ENCODE results near the gene BPI. TPM values are rescaled to one million over a fixed set of nuclear protein-coding genes. Genes with fewer than 3 reads are reported as not detected.

Gene BPI
- total RNA-seq, 4 donors from 2014 or later: 0.26 TPM; not detected in 3

DNA sequence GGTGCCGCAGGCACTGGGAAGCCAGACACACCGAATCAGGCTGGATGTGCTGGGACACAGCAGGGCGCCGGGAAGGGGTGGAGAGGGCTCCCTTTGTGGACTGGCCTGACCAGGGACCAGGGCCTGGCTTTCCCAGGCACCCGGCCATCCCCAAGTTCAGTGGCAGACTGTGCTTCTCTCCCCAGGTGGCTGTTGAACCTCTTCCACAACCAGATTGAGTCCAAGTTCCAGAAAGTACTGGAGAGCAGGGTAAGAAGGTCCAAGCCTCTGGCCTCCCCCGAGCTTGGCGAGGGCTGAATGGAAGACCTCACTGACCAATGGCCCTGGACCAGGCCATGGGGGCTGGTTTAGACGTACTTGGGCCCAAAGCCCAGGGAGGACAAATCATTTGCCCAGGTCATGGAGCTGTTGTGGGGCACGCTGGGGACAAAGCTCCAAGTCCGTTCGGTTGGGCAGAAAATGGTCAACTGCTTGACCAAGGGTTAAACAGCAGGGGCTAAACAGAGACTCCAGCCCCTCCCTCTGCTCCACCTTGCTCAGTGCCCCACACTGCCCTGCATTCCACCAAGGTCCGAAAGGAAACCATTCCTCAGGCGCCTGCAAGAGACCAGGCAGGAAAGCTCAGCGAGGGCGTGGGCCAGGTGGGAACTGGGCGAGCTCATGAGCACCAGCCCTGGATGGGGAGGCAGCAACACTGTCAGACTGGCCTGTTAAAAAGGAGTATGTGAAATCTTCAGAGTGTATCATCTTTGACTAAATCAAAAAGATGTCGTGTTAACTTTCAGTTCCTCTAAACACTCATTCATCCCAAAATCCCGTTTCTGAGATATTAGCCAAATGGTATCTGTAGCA is 51.4 kb downstream of the BPI start:
- DNase-seq: no peak
- TF ChIP-seq, protein P1, sequence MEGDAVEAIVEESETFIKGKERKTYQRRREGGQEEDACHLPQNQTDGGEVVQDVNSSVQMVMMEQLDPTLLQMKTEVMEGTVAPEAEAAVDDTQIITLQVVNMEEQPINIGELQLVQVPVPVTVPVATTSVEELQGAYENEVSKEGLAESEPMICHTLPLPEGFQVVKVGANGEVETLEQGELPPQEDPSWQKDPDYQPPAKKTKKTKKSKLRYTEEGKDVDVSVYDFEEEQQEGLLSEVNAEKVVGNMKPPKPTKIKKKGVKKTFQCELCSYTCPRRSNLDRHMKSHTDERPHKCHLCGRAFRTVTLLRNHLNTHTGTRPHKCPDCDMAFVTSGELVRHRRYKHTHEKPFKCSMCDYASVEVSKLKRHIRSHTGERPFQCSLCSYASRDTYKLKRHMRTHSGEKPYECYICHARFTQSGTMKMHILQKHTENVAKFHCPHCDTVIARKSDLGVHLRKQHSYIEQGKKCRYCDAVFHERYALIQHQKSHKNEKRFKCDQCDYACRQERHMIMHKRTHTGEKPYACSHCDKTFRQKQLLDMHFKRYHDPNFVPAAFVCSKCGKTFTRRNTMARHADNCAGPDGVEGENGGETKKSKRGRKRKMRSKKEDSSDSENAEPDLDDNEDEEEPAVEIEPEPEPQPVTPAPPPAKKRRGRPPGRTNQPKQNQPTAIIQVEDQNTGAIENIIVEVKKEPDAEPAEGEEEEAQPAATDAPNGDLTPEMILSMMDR (IDR thresholded peaks at IDR 0.05): no peak
- no peak for TF ChIP-seq POLR2A (IDR thresholded peaks at IDR 0.05)
- H3K27ac ChIP-seq: no peak overlapping the region
- H3K36me3 ChIP-seq: no peaks in the 10 kb centered on the region
- H3K9me3 ChIP-seq: no peaks in the 10 kb centered on the region
- peaks cover 0 to 8% (median 0%) of the 10 kb centered on the region in 3 donors for H3K4me1 ChIP-seq
- 74 to 77% methylated on average over 8 to 10 of the region's 18 CpGs for WGBS, 2 donors
- intact Hi-C loops (cut with DNase I): no loop called here
- H3K4me3 ChIP-seq: no peak overlapping the region
- H3K27me3 ChIP-seq: no peaks in the 10 kb centered on the region

DNA sequence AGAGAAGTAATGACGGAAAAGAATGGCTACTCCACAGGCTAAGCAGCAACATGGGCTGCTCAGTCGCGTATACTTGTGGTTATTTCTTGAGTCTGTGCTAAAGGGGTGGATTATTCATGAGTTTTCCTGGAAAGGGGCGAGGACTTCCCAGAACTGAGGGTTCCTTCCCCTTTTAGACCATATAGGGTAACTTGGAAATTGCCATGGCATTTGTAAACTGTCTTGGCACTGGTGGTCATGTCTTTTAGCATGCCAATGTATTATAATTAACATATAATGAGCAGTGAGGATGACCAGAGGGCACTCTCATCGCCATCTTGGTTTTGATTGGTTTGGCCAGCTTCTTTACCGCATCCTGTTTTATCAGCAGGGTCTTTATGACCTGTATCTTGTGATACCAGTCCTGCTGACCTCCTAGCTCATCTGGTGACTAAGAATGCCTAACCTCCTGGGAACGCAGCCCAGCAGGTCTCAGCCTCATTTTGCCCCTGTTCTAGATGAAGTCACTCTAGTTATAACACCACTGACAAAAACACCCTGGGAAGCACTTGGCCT is 53.8 kb downstream of the BPI start:
- Histone ChIP-seq H3K9me3 (no peaks in the 10 kb centered on the region), H3K36me3 (no peaks in the 10 kb centered on the region), H3K27ac (no peak overlapping the region), H3K27me3 (no peaks in the 10 kb centered on the region), H3K4me3 (no peak overlapping the region), H3K4me1 (peaks cover 0 to 8% (median 0%) of the 10 kb centered on the region in 3 donors)
- DNase-seq: no peak
- no peak for TF ChIP-seq POLR2A (IDR thresholded peaks at IDR 0.05)
- TF ChIP-seq, protein P1 (IDR thresholded peaks at IDR 0.05): no peak
- WGBS, 2 donors: 62 to 65% methylated on average over 7 of the region's 7 CpGs
- intact Hi-C loops (cut with DNase I): no loop called here

DNA sequence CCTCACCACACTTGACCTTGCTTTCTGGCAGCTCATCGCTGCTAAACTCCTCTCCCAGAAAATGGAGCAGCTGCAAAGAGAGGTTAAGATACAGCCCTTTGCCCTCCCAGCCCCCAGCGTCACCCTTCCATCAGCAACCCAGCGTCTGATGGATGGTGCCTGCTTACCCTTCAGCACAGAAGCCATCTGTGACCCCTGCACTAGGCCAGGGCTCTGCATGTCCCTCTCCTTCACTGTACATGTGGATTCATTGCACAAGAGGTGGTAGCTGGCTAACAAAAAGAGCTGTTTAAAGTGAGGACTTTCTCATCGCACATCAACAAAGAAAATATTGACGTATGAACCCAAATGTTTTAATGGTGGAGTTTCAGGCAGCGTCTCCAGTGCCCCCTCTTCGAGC is 54.6 kb downstream of the BPI start:
- H3K9me3 ChIP-seq: no peaks in the 10 kb centered on the region
- H3K4me1 ChIP-seq: peaks cover 0 to 8% (median 0%) of the 10 kb centered on the region in 3 donors
- H3K36me3 ChIP-seq: no peaks in the 10 kb centered on the region
- 79 to 85% methylated on average over 7 of the region's 7 CpGs for WGBS, 2 donors
- H3K27me3 ChIP-seq: no peaks in the 10 kb centered on the region
- no peak overlapping the region for H3K4me3 ChIP-seq
- no peak for TF ChIP-seq POLR2A (IDR thresholded peaks at IDR 0.05)
- TF ChIP-seq, protein P1 (IDR thresholded peaks at IDR 0.05): no peak
- no peak overlapping the region for H3K27ac ChIP-seq
- intact Hi-C loops (cut with DNase I): no loop called here
- no peak for DNase-seq

DNA sequence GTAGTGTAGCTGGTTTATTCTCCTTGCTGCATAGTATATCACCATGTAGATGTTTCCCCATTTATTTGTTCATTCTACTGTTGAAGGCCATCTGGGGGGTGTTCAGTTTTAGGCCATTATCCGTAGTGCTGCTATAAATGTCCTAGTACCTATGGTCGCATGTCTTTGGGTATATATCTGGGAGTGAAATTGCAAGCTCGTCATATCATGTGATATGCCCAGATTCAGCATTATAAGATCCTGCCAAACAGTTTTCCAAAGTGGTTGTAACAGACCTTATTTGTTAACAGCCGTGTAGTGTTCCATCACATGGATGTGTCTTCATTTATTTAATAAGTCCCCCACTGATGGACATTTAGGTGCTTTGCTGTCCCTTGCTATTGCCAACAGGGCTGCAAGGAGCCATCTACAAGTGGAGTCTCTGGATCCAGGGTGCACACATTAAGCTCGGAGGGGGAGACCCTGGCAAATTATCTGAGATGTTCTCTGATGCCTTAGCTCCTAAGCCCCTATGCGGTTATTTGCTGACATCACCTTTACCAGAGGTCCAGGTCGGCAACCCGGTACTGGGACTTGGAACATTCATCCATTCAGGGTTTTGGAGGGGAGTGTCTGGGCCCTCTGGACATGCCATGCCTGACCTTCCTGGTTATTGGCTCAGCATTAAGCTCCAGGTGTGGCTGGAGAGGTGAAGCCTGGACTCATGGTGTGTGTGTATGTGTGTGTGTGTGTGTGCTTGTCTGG is 59.2 kb downstream of the BPI start:
- intact Hi-C loops (cut with DNase I): no loop called here
- Histone ChIP-seq H3K4me3 (no peak overlapping the region), H3K9me3 (no peaks in the 10 kb centered on the region), H3K4me1 (no peaks in the 10 kb centered on the region), H3K27me3 (no peaks in the 10 kb centered on the region), H3K27ac (no peak overlapping the region), H3K36me3 (no peaks in the 10 kb centered on the region)
- 85 to 89% methylated on average over 6 to 8 of the region's 8 CpGs for WGBS, 2 donors
- no peak for TF ChIP-seq POLR2A (IDR thresholded peaks at IDR 0.05)
- TF ChIP-seq, protein P1 (IDR thresholded peaks at IDR 0.05): no peak
- DNase-seq: no peak

DNA sequence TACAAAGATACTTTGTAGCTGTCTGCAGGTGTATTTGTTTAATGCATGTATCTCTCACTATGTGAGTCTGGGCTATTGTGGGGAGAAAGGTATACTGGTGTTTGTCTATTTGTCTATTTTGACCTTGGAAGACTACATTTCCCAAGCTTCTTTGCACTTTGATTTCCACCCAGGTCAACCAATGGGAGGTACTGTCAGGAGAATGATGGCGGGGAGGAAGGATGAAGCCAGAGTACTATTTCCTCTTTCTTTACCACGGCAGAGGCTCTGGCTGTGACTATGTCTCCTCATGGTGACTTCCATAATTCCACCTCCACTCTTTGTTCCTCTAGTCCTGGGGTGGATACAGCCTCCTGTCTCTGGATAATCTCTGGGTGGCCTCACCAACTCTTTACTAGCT is 65.4 kb downstream of the BPI start:
- intact Hi-C loops (cut with DNase I): no loop called here
- no peak overlapping the region for H3K27ac ChIP-seq
- no peak overlapping the region for H3K4me3 ChIP-seq
- no peaks in the 10 kb centered on the region for H3K36me3 ChIP-seq
- no peaks in the 10 kb centered on the region for H3K9me3 ChIP-seq
- WGBS, 2 donors: 29 to 49% methylated on average over 2 of the region's 2 CpGs
- no peaks in the 10 kb centered on the region for H3K4me1 ChIP-seq
- TF ChIP-seq, protein P1 (IDR thresholded peaks at IDR 0.05): no peak
- no peak for TF ChIP-seq POLR2A (IDR thresholded peaks at IDR 0.05)
- peaks cover 0 to 11% (median 0%) of the 10 kb centered on the region in 4 donors for H3K27me3 ChIP-seq
- no peak for DNase-seq

All from esophagus squamous epithelium (tissue), 5 donors.